ENCODE data around the gene MCRS1.

- TF ChIP-seq CTCF (conservative IDR thresholded peaks at IDR 0.05; ENCODE audit: low read length) (no peak), EZH2phosphoT487 (IDR thresholded peaks at IDR 0.05; ENCODE audit: borderline replicate concordance, low read depth, low read length) (no peak)
These were observed 25.9 kb downstream of the MCRS1 start for GRCh38 chr12:49541911-49542505.

Data from OCI-LY7 (cell line).